HG03558 (cell line): ENCODE results near the gene INPP5F.
"Not testable (repeated sequence)": the region's sequence is repeated elsewhere in the genome, so short reads cannot be mapped to it uniquely, and the experiment has no call there.

ENCODE experiments used
- ATAC-seq: cut with Tn5 transposase; IDR thresholded peaks from one replicate; pipeline ENCODE4 v1.9.1; 2021; ENCODE audit warnings: moderate number of reproducible peaks; ENCODE audit not compliant: unreplicated experiment; ENCODE audit errors: extremely low read depth

INPP5F gene

DNA sequence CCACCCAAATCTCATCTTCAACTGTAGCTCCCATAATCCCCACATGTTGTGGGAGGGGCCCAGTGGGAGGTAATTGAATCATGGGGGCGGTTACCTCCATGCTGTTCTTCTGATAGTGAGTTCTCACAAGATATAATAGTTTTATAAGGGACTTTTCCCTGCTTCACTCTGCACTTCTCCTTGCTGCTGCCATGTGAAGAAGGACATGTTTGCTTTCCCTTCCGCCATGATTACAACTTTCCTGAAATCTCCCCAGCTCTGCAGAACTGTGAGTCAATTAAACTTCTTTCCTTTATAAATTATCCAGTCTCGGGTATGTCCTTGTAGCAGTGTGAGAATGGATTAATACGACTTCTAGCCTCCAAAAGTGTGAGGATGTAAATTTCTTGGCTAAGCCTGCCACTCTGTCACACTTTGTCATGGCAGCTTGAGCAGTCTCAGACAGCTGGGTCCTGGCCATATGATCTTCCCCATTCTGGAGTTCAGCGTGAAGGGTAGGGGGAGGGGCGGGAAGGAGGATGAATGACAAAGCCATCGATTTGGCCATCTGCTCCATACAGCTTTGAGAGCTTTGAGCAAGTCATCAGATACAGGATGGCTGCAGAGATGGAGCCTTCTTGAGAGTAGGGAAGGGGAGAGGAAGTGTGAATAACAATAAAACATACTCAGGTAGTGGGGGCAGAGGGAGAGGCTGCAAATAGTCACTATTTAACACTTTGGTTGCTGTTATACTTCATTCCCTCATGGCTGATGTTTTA is 19.1 kb upstream of the INPP5F start:
- no peak for ATAC-seq

GRCh38 chr10:119707331-119707730 is 18.5 kb upstream of the INPP5F start:
- not testable (repeated sequence) for ATAC-seq

DNA sequence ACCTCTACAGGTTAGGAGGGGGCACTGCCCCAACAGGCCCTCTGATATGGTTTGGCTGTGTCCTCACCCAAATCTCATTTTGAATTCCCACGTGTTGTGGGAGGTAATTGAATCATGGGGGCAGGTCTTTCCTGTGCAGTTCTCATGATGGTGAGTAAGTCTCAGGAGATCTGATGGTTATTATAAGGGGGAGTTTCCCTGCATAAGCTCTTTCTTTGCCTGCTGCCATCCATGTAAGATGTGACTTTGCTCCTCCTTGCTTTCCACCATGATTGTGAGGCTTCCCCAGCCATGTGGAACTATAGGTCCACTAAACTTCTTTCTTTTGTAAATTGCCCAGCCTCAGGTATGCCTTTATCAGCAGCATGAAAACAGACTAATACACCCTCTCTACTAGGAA is 14.9 kb upstream of the INPP5F start:
- not testable (repeated sequence) for ATAC-seq

DNA sequence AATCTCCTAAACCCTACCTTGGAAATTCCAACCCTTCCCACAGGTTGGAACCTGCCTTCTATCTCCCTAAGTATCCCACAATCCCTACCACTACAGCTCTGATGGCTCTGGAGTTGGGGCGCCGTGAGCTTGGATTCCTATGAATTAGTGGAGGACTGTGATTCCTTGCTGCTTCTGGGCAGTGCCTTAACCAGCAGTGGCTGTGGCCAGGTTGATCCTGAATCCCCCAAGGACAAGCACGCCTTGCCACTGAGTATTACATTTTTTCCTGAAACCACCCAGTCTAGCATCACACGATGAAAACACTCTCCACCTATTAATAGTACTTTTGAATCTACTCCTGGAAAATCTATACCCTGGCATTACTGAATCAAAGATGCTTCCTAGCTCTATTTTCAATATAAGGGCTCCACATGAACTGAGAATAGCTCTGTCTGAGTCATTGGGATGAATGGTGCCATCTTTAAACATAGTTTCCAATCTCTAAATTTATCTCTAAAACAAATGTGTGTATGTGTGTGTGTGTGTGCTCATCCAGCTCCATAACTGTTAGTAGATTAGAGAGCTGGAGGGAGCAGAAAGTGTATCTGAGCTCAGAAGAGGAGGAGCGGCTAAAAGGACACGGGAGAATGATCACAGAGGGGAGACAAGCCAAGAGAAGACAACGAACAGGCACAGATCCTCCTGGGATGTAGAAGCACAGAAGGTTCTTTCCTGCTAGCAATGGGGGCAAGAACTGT is 11.9 kb upstream of the INPP5F start:
- ATAC-seq: no peak

GRCh38 chr10:119714484-119714816 is 11.4 kb upstream of the INPP5F start:
- no peak for ATAC-seq

- ATAC-seq: no peak
Measured at GRCh38 chr10:119715628-119716505, 10.0 kb upstream of the INPP5F start.

DNA sequence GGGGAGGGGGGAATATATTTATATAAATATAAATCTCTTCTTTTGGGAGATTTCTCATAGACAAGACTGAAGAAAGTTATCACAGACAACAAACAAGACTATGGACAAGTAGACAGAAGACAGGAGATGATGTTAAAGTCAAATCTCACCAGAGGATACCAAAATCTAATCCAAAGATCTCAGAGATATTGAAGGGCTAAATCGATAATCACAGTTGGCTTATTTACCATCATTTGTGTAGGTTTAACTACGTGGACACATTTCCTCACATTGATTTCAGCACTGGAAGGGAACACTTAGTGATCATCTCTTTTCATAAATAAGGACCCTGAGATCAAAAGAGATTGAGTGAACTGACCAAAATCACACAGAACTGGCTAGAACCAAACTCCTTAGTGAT is 2.7 kb upstream of the INPP5F start:
- no peak for ATAC-seq

- ATAC-seq: no peak
Measured at GRCh38 chr10:119723624-119724023, 2.2 kb upstream of the INPP5F start.

DNA sequence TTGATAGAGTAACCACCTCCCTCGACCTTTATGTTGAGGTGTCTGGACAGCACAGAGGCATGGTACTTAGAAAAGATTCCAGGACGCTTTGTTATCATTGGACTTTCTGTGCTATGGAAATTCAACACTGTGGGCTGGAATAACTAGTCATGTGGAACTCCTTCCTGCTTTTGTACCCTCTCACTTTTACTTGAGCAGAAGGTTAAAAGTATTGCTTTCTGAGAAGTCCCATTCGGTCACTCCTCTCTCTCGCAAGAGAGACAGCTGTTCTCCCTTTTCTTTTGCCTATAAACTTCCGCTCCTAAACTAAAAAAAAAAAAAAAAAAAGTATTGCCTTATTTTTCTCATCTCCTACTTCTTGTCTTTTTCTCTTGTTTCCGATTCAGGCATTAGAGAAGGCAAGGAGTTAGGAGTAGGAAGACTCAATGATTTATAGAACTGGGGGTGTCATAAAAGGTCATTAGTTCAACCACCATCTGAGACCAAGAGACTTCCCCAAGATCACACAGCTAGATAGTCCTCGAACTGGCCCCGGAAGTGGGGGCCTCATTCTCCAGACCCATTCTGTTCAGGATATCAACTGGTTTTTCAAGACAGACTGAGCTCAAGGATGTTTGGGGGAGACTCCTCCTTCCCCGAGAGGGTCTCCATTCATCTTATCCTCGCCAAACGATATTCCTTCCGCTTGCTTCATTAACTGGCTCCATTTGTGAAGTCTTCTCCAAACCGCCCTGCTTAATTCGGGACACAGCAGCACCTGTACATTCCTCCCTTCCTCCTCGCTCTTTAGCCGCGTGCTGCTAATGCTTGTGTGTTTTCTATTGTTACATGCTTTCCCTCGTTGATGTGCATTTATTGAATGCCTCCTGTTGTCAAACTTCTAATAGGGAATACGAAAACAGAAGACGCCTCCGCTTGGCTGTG is 995 bp upstream of the INPP5F start:
- ATAC-seq: no peak

- ATAC-seq: no peak
Measured at GRCh38 chr10:119725517-119725827, 378 bp upstream of the INPP5F start.

- ATAC-seq: no peak
Measured at GRCh38 chr10:119726676-119727261, 919 bp downstream of the INPP5F start.

GRCh38 chr10:119728172-119728800 is 2.4 kb downstream of the INPP5F start:
- ATAC-seq: no peak

- ATAC-seq: no peak
Measured at GRCh38 chr10:119734396-119735332, 8.8 kb downstream of the INPP5F start.

DNA sequence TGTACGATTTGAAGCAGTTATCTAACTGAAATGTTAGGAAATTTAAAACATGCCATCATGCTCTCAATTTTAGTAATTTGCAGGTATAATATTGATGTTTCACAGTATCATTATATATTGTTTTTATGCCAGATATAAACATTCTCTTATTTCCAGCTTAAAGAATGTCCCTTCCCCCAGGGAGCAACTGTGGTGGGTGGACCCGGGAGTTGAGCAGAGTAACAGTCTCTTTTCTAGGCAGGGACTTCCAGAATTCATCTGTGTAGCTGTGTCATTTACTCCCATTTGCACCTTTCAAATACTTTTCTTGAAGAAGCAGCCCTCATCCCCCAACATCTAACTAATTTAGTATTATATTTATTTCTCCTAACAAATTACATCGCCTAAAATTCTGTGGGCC is 9.6 kb downstream of the INPP5F start:
- ATAC-seq: no peak

DNA sequence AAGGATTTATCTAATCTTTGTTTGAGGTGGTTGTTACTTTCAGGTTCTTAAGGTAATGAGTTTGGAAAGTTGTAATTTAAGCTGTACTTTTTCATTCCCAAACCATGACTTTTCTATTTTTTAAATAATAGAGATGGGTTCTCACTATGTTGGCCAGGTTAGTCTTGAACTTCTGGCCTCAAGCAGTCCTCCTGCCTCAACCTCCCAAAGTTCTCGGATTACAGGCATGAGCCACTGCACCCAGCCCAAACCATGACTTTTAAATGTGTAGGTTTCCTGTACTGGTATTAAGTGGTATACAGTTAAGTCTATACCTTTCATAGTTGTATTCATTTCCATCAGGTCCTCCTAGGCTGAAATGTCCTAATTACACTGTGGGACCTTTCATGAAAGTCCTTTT is 10.4 kb downstream of the INPP5F start:
- ATAC-seq: no peak

GRCh38 chr10:119737039-119737663 is 11.3 kb downstream of the INPP5F start:
- ATAC-seq: no peak

DNA sequence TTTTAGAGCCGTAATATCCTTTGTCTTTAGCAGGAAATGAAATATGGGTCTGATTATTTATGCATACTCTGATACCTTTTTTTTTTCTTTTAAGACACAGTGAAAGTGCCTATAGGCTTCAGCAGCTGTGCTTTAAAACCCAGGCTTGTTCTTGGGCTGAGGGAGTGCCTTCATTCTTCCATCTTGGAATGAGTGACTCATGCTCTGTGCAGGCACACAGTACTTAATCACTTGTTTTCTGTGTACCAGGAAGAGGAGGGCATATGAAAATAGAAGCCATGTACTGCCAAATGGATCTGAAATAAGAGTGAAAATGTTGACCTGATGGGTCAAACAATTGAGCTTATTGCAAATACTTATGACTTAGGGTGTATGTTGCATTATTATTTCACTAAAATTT is 12.0 kb downstream of the INPP5F start:
- no peak for ATAC-seq

- no peak for ATAC-seq
Measured at GRCh38 chr10:119738962-119739361, 13.1 kb downstream of the INPP5F start.
